Activated T-cell treated with anti-CD3 and anti-CD28 coated beads, Interleukin-2, amount 50 U/mL, for 72 hours (primary cell): ENCODE measurements around the gene PHACTR1. TPM values are rescaled to one million over a fixed set of nuclear protein-coding genes. Genes with fewer than 3 reads are reported as not detected.
"Not testable (repeated sequence)": the region's sequence is repeated elsewhere in the genome, so short reads cannot be mapped to it uniquely, and the experiment has no call there.

ENCODE experiments used
- ATAC-seq, 2 donors: fragments of 150-1000 bp; cut with Tn5 transposase; replicated peaks in 1 of 2; 2 replicates each; pipeline ENCODE4 v1.10.0; 2021; ENCODE audit warnings: moderate library complexity in 2 of 2, mild to moderate bottlenecking in 1 of 2
- DNase-seq, 2 donors: peaks; one replicate each; pipeline ENCODE4 v3.0.0; 2021 to 2022; ENCODE audit warnings: mixed read lengths in 1 of 2
- H3K27ac Mint-ChIP-seq: one replicate; pipeline ENCODE4 v1.8.0; 2022; ENCODE audit warnings: mild to moderate bottlenecking, moderate library complexity, mixed read lengths
- H3K27me3 Mint-ChIP-seq: one replicate; pipeline ENCODE4 v1.8.0; 2022; ENCODE audit warnings: low read depth, mixed read lengths
- H3K36me3 Mint-ChIP-seq, 2 donors: one replicate each; pipeline ENCODE4 v1.8.0; 2022; ENCODE audit warnings: mixed read lengths in 2 of 2, mild to moderate bottlenecking in 1 of 2; ENCODE audit not compliant: insufficient read depth in 2 of 2
- H3K4me1 Mint-ChIP-seq: one replicate; pipeline ENCODE4 v1.8.0; 2022; ENCODE audit warnings: low read depth, mixed read lengths
- H3K4me3 Mint-ChIP-seq, 2 donors: one replicate each; pipeline ENCODE4 v1.8.0; 2022; ENCODE audit warnings: mild to moderate bottlenecking in 2 of 2, mixed read lengths in 2 of 2, moderate library complexity in 2 of 2
- H3K9me3 Mint-ChIP-seq, 2 donors: one replicate each; pipeline ENCODE4 v1.8.0; 2022; ENCODE audit warnings: mixed read lengths in 2 of 2
- total RNA-seq, 2 donors: library from RNA; stranded (reverse); gene quantifications; one replicate each; pipeline ENCODE4 v1.2.3, GENCODE V29; 2022

PHACTR1 gene
- total RNA-seq, 2 donors from 2014 or later, result 0.05 to 0.16 TPM

DNA sequence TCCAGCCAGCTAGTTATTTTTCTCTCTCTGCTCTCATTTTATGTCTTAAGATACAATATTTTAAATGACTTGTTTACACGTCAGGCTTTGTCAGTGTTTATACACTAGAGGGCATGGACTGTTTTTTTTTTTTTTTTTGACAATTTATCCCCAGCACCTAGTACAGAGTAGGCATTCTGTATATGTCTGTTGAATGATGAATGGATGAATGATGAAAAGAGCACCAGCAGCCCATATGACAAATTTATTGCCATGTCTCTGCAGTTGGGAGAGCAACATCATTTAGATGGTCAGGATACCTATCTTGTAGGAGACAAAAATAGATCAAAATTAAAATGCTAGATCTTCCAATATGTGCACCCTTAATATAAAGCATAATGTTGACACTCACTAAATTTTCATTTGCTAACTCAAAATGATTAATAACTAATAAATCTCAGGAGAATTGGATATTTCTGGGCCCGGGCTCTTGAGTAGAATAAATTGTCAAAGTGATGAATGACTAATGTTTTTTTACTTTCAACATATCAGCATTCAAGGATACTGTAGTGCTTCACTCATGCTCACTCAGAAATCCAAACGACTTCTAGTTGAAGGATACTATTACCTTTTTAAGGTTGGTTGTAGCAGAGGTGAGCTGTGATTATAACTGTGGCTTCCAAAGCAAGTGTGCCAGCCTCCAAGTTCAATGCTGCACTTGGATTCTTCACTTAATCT, 200.0 kb downstream of the PHACTR1 start:
- ATAC-seq (no peak), DNase-seq (no peak)
- H3K36me3 Mint-ChIP-seq, result no peaks in the 10 kb centered on the region
- no peak overlapping the region for H3K4me3 Mint-ChIP-seq
- peaks cover 15% of the 10 kb centered on the region for H3K27me3 Mint-ChIP-seq
- no peaks in the 10 kb centered on the region for H3K9me3 Mint-ChIP-seq
- no peaks in the 10 kb centered on the region for H3K4me1 Mint-ChIP-seq
- H3K27ac Mint-ChIP-seq, result no peak overlapping the region

DNA sequence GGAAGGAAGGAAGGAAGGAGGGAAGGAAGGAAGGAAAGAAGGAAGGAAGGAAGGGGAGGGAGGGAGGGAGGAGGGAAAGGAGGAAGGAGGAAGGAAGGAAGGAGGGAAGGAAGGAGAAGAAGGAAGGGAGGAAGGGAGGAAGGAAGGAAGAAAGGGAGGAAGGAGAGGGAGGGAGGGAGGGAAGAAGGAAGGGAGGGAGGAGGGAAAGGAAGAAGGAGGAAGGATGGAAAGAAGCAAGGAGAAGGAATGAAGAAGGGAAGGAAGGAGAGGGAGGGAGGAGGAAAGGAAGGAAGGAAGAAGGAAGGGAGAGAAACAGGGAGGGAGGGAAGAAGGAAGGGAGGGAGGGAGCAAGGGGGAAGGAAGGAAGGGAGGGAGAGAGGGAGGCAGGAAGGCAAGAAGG, 204.9 kb downstream of the PHACTR1 start:
- Mint-ChIP-seq H3K4me3 (no peak overlapping the region), H3K27ac (no peak overlapping the region), H3K9me3 (no peaks in the 10 kb centered on the region)

DNA sequence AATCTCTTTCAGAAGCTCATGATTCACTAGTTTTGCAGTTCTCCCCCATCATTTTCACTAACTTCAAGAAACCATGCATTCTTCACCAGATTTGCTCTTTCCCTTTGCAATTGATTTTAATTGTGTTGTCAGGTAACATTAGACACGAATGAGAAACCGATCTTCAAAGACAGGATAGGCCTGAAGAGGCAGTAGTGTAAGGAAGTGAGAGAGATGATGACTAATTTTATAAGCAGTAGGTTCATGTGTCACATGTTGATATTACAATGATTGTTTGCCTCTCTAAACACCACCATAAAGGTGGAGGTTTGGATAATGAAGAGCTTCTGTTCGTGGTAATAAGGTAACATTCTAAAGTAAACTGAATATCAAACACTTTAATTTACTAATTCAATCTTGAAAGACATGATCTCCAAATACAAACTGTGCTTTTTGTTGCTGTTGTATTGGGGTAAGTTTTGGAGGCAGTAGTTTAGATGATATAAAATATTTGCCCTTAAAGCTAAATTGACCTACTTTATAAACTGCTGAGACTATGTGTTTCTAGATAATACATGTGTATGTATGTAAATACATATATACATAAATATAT, 207.2 kb downstream of the PHACTR1 start:
- Mint-ChIP-seq H3K27ac (no peak overlapping the region), H3K36me3 (no peaks in the 10 kb centered on the region), H3K4me3 (no peak overlapping the region), H3K27me3 (peaks cover 14% of the 10 kb centered on the region), H3K9me3 (no peaks in the 10 kb centered on the region), H3K4me1 (peaks cover 4% of the 10 kb centered on the region)
- no peak for DNase-seq
- no peak for ATAC-seq

More for the DNA sequence above, 204.9 kb downstream of the PHACTR1 start:
- Mint-ChIP-seq H3K27me3 (peaks cover 12% of the 10 kb centered on the region), H3K36me3 (no peaks in the 10 kb centered on the region), H3K4me1 (peaks cover 4% of the 10 kb centered on the region)
- no peak for DNase-seq
- ATAC-seq, result no peak

DNA sequence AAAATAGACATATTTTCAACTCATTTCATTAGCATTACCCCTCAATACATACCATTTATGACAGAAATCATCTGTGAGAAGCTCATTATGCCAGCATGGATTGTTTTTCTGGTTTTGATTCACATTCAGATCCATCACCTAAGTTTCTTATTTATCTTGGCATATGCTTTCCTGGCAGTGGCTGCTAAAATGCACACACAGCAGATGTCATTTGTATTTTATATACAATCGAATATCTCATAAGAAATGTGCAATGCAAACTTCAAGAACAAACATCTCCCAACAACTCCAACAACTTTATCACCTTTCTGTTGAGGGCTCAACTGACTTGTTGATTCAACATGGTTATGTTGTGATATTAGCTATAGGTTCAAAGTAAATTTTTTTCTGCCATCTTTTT, 208.3 kb downstream of the PHACTR1 start:
- no peak for DNase-seq
- Mint-ChIP-seq H3K9me3 (no peaks in the 10 kb centered on the region), H3K36me3 (no peaks in the 10 kb centered on the region), H3K27me3 (peaks cover 21% of the 10 kb centered on the region), H3K4me3 (no peak overlapping the region), H3K4me1 (peaks cover 4% of the 10 kb centered on the region), H3K27ac (no peak overlapping the region)
- ATAC-seq, result no peak

DNA sequence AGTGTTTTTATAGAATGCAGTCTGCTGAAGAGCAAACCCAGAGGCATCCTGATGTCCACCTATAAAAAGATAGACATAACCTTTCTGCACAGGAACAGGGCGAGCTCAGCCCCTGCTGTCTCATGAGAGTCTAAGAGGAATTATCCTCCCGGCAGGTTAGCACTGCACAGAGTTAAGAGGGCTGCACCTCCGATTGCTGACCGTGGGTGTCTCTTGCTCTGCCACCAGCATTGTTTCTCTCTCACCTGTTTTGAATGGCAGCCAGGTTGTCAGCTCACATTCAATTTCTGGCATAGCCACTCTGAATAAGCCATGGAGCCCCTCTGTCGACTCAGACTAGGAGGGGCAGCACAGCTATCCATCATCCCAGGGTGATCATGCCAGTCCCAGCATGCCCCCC, 211.2 kb downstream of the PHACTR1 start:
- Mint-ChIP-seq H3K27ac (no peak overlapping the region), H3K27me3 (peaks cover 28% of the 10 kb centered on the region), H3K4me3 (no peak overlapping the region), H3K9me3 (no peaks in the 10 kb centered on the region), H3K36me3 (no peaks in the 10 kb centered on the region), H3K4me1 (peaks cover 4% of the 10 kb centered on the region)
- ATAC-seq, result no peak
- DNase-seq, result no peak

DNA sequence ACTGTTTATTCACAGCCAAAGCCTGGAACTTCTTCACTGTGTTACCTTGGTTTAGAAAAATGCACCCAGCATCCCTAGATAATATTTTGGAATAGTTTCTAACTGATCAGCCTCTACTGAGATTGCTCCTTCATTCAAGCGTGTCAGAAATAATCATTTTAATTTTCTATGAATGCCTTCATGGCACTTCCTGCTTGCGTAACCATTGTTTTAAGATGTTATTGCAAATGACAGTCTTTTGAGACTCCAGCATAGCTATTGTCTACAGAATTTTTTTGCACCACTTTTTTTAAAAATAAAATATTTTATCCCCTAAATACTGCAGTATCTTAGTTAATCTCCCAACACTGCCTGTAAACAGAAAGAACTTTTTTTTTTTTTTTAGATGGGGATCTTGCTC, 213.1 kb downstream of the PHACTR1 start:
- DNase-seq (no peak), ATAC-seq (no peak)
- H3K27ac Mint-ChIP-seq, result no peak overlapping the region
- no peak overlapping the region for H3K4me3 Mint-ChIP-seq
- H3K27me3 Mint-ChIP-seq, result peaks cover 23% of the 10 kb centered on the region
- H3K36me3 Mint-ChIP-seq, result no peaks in the 10 kb centered on the region
- no peaks in the 10 kb centered on the region for H3K9me3 Mint-ChIP-seq
- H3K4me1 Mint-ChIP-seq, result no peaks in the 10 kb centered on the region

DNA sequence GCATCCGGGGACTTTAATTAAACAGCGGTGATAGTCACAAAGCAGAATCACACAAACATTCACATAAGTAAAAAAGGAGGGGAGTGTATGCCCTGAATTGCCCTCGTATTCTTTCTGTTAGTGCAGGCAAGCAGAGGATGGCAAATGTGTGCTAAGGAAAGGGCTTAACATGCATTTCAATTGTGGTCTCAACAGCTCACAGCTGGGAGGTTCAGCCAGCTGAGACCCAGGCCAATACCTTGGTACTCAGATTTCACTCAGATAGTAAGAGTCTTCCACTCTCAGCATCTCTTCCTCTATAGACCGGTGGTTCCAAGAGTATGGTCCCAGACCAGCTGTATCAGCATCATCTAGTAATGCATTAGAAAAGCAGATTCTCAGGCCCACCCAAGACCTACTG, 215.1 kb downstream of the PHACTR1 start:
- H3K4me1 Mint-ChIP-seq, result no peaks in the 10 kb centered on the region

DNA sequence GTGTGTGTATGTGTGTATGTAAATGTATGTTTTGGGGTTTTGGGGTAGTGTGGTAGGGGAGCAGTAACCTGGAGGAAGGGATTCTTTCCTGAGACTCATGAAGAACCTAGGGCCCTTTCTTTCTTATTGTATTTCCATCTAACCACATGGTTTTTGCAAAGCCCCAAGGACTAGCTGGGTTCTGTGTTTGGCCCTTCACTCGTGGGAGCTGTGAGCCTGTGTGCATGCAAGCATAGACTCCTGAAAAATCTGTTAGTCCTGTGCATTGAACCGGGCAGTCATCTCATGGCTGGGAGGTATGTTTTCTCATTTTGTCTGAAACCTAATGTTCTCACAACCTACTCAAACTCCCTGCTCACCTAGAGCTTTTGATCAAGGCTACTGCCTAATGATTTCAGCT, 219.1 kb downstream of the PHACTR1 start:
- H3K36me3 Mint-ChIP-seq, result no peaks in the 10 kb centered on the region
- H3K4me1 Mint-ChIP-seq, result no peaks in the 10 kb centered on the region
- no peak overlapping the region for H3K4me3 Mint-ChIP-seq
- ATAC-seq (no peak), DNase-seq (no peak)
- H3K27me3 Mint-ChIP-seq, result no peaks in the 10 kb centered on the region
- H3K27ac Mint-ChIP-seq, result no peak overlapping the region
- H3K9me3 Mint-ChIP-seq, result no peaks in the 10 kb centered on the region

More for the DNA sequence above, 215.1 kb downstream of the PHACTR1 start:
- no peaks in the 10 kb centered on the region for H3K9me3 Mint-ChIP-seq
- ATAC-seq, result no peak
- peaks cover 19% of the 10 kb centered on the region for H3K27me3 Mint-ChIP-seq
- no peaks in the 10 kb centered on the region for H3K36me3 Mint-ChIP-seq
- no peak for DNase-seq
- no peak overlapping the region for H3K27ac Mint-ChIP-seq
- H3K4me3 Mint-ChIP-seq, result no peak overlapping the region

DNA sequence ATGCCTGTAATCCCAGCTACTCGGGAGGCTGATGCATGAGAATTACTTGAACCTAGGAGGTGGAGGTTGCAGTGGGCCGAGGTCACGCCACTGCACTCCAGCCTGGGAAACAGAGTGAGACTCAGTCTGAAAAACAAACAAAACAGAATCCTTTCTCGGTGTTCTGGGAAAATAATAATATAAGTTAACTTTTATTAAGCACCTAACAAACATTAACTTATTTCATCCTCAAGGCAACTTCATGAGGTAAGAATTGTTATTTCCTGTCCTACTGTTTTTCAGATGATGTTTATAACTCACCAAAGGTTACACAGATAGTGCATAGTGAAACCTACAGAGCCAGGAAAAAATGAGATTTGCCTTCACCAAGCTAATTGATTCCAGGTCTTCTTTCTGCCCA, 221.4 kb downstream of the PHACTR1 start:
- no peak for DNase-seq
- H3K27me3 Mint-ChIP-seq, result no peaks in the 10 kb centered on the region
- no peak overlapping the region for H3K4me3 Mint-ChIP-seq
- H3K9me3 Mint-ChIP-seq, result no peaks in the 10 kb centered on the region
- no peak overlapping the region for H3K27ac Mint-ChIP-seq
- no peaks in the 10 kb centered on the region for H3K36me3 Mint-ChIP-seq
- peaks cover 11% of the 10 kb centered on the region for H3K4me1 Mint-ChIP-seq
- no peak for ATAC-seq

DNA sequence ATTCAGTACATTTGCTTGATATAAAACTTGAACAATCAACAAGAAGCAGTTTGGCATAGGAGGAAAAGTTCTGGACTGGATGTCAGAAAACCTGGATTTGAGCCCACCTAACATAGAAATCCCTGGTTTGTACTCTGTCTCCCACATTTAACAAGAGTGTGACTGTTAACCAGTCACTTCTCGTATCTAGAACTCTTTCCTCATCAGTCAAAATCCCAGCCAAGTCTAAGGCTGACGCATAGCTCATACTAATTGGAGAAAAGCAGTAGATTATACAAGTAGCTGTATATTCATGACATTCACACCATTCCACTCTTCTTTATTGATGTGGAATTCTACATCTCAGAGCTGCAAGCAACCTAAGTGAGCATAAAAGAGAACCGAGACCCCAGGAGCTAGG, 222.7 kb downstream of the PHACTR1 start:
- no peaks in the 10 kb centered on the region for H3K9me3 Mint-ChIP-seq
- H3K27me3 Mint-ChIP-seq, result no peaks in the 10 kb centered on the region
- no peak for DNase-seq
- no peak overlapping the region for H3K4me3 Mint-ChIP-seq
- no peaks in the 10 kb centered on the region for H3K36me3 Mint-ChIP-seq
- peaks cover 11% of the 10 kb centered on the region for H3K4me1 Mint-ChIP-seq
- no peak overlapping the region for H3K27ac Mint-ChIP-seq
- ATAC-seq, result no peak

DNA sequence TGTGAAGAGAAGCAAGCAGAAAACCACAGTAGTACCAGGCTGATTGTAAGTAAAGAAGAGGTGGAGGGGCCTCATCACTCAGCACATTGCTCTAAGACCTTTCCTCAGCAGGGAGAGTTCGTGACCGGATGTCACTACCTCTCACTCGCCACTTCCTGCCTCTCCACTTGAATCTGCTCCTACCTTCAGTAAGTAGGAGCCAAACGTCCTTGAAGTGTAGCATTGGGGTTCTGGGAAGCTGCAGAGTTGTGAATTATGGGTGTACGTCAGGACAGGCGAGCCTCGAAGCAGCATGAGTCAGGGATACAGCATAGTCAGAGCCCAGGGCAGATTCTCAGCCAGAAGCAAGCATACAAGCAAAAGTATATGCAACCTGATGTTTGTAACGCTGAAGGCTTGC, 224.9 kb downstream of the PHACTR1 start:
- Mint-ChIP-seq H3K27ac (no peak overlapping the region), H3K36me3 (no peaks in the 10 kb centered on the region), H3K9me3 (peaks cover 0 to 2% of the 10 kb centered on the region in 2 donors), H3K4me1 (peaks cover 11% of the 10 kb centered on the region), H3K27me3 (peaks cover 6% of the 10 kb centered on the region), H3K4me3 (peak overlapping the region in 1 of 2 donors; percentile 28)
- DNase-seq, result peak; percentile 5 to 7
- peak; percentile 72 to 79 for ATAC-seq

DNA sequence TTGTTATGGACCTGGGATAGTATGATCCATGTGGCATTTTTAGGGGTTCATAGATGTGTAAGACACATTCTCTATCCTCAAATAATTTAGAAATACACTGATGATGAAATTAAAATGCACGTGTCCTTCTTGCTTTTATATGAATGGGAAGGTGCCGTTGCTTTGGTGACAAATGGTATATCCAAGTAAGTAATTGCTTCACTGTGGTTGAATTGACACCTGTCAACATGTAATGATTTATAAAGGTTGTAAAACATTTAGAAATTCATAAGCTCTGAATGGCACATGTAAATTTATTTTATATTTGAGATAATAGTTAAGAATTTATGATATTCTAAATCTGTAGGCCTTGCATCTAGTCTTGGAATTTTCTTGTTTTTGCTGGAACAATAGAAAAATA, 227.0 kb downstream of the PHACTR1 start:
- Mint-ChIP-seq H3K9me3 (peaks cover 0 to 2% of the 10 kb centered on the region in 2 donors), H3K27ac (no peak overlapping the region), H3K4me1 (peaks cover 11% of the 10 kb centered on the region), H3K4me3 (no peak overlapping the region), H3K27me3 (peaks cover 9% of the 10 kb centered on the region), H3K36me3 (no peaks in the 10 kb centered on the region)
- ATAC-seq (no peak), DNase-seq (no peak)

DNA sequence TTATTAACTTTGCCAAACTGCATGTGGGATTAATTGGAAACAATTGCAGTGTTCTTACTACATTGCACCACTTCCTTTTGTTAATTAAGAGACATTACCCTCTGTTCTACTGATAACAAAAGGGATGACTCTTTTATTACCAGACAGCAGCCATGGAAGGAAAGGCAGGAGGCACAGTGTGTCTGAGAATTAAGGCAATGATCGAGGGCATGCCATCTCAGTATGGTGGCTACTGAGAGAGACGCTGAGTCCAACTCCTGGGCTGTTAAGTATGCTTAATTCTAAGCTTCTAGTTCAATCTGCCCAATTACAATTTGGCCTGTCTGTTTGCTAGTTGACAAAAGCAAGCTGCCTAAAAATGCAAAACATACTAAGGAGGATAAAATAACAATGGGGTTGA, 227.4 kb downstream of the PHACTR1 start:
- ATAC-seq (no peak), DNase-seq (no peak)
- no peaks in the 10 kb centered on the region for H3K36me3 Mint-ChIP-seq
- peaks cover 0 to 2% of the 10 kb centered on the region in 2 donors for H3K9me3 Mint-ChIP-seq
- H3K4me1 Mint-ChIP-seq, result peaks cover 11% of the 10 kb centered on the region
- H3K27ac Mint-ChIP-seq, result no peak overlapping the region
- H3K4me3 Mint-ChIP-seq, result no peak overlapping the region
- H3K27me3 Mint-ChIP-seq, result peaks cover 9% of the 10 kb centered on the region

DNA sequence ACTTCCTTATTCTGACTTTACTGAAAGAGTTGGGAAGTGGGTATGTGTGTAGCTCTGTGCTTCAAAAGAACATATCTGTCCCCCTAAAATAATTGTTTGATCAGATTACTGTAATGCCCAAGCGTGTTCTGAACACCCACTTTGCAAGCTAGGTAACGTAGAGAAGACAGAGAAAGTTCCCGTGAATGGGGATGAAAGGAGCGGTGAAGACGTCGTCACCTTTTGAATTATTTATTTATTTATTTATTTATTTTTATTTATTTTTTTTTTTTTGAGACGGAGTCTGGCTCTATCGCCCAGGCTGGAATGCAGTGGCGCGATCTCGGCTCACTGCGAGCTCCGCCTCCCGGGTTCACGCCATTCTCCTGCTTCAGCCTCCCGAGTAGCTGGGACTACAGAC, 228.0 kb downstream of the PHACTR1 start:
- peaks cover 11% of the 10 kb centered on the region for H3K4me1 Mint-ChIP-seq
- H3K4me3 Mint-ChIP-seq, H3K27me3 Mint-ChIP-seq, DNase-seq, ATAC-seq, H3K27ac Mint-ChIP-seq, H3K9me3 Mint-ChIP-seq, H3K36me3 Mint-ChIP-seq: not testable (repeated sequence)
